Measurements from ENCODE around the gene ADD3.

- TF ChIP-seq, protein P1, sequence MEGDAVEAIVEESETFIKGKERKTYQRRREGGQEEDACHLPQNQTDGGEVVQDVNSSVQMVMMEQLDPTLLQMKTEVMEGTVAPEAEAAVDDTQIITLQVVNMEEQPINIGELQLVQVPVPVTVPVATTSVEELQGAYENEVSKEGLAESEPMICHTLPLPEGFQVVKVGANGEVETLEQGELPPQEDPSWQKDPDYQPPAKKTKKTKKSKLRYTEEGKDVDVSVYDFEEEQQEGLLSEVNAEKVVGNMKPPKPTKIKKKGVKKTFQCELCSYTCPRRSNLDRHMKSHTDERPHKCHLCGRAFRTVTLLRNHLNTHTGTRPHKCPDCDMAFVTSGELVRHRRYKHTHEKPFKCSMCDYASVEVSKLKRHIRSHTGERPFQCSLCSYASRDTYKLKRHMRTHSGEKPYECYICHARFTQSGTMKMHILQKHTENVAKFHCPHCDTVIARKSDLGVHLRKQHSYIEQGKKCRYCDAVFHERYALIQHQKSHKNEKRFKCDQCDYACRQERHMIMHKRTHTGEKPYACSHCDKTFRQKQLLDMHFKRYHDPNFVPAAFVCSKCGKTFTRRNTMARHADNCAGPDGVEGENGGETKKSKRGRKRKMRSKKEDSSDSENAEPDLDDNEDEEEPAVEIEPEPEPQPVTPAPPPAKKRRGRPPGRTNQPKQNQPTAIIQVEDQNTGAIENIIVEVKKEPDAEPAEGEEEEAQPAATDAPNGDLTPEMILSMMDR (IDR thresholded peaks at IDR 0.05) = no peak
- TF ChIP-seq POLR2A (IDR thresholded peaks at IDR 0.05) = no peak
These were observed 26.0 kb downstream of the ADD3 start for GRCh38 chr10:110033701-110034235.
